Measurements from ENCODE around the gene TMEM150A. TPM values are rescaled to one million over a fixed set of nuclear protein-coding genes. Genes with fewer than 3 reads are reported as not detected.

The TMEM150A gene
- total and polyA plus RNA-seq, 2 of the 4 experiments (the other 2 are of a cell fraction) = 4.8 to 16.3 TPM

- peaks cover 3% of the 10 kb centered on the region; the same call in 1 of the 2 replicates for H3K9me1 ChIP-seq (ENCODE audit: insufficient read depth, low read length)
- H2BK120ac ChIP-seq (ENCODE audit: low read depth, low read length) = peak overlapping the region; percentile 71
- no peaks in the 10 kb centered on the region for H4K20me1 ChIP-seq (ENCODE audit: insufficient read depth, low read length)
- H3K4me1 ChIP-seq (ENCODE audit: control insufficient read depth, insufficient read depth, low read length) = peaks cover 17% of the 10 kb centered on the region; the same call in 1 of the 2 replicates
- H2BK20ac ChIP-seq (ENCODE audit: low read depth, low read length) = peak overlapping the region; percentile 52; the same call in 1 of the 2 replicates
- H3K4me3 ChIP-seq (ENCODE audit: insufficient read depth, low read depth, low read length) = no peak overlapping the region
- H2AK5ac ChIP-seq (ENCODE audit: low read depth, low read length) = no peak overlapping the region
- ATAC-seq (ENCODE audit: low read depth) (peak; percentile 59), DNase-seq (no peak)
- intact Hi-C loops (cut with micrococcal nuclease) (no loop called here), dilution Hi-C loops (cut with HindIII; ENCODE audit: low sequenced_read_pairs, unreplicated experiment) (no loop called here), in situ Hi-C loops (cut with MboI; ENCODE audit: low sequenced_read_pairs) (no loop called here)
- peak overlapping the region; percentile 68; the same call in 1 of the 2 replicates for H3K27ac ChIP-seq (ENCODE audit: insufficient read depth, low read length)
- CTCF ChIA-PET = interaction anchor here (0.5 to 1.1 kb wide), 4 partner anchors 12 to 391 kb away, joined by 3 to 4 read pairs (median 3); no protein-coding TSS in a partner anchor
- H4K91ac ChIP-seq (ENCODE audit: insufficient read depth, low read depth, low read length) = peak overlapping the region; percentile 57
- H3K9ac ChIP-seq (ENCODE audit: low read depth, low read length) = peak overlapping the region; percentile 13; the same call in 1 of the 2 replicates
- H3K79me1 ChIP-seq (ENCODE audit: low read depth in 1 of 2, low read length in 2 of 2) = no peaks in the 10 kb centered on the region
- peak overlapping the region; percentile 61; the same call in 1 of the 3 replicates for H2BK15ac ChIP-seq (ENCODE audit: low read depth, low read length)
- no peak for TF ChIP-seq MXI1 (IDR thresholded peaks at IDR 0.05; ENCODE audit: borderline replicate concordance, low read depth, low read length)
- no peak for TF ChIP-seq USF2 (IDR thresholded peaks at IDR 0.05; ENCODE audit: low read depth, low read length)
- no peak for TF ChIP-seq SMC3 (IDR thresholded peaks at IDR 0.05; ENCODE audit: low read depth, low read length)
- no peak for TF ChIP-seq FOS (IDR thresholded peaks at IDR 0.05; ENCODE audit: low read depth, low read length)
- TF ChIP-seq POLR2A (IDR thresholded peaks at IDR 0.05; ENCODE audit: low read depth, low read length) = no peak
- no peak for TF ChIP-seq ELK1 (IDR thresholded peaks at IDR 0.05; ENCODE audit: borderline replicate concordance, low read depth, low read length)
- no peak for TF ChIP-seq CHD1 (IDR thresholded peaks at IDR 0.05; ENCODE audit: low read depth, low read length)
- no peak for TF ChIP-seq BHLHE40 (IDR thresholded peaks at IDR 0.05; ENCODE audit: low read depth, low read length)
- TF ChIP-seq NFE2L2 (IDR thresholded peaks at IDR 0.05; ENCODE audit: low read depth, low read length) = no peak
- no peak for TF ChIP-seq CTCF (conservative IDR thresholded peaks at IDR 0.05; ENCODE audit: low read depth, low read length)
- no peak for TF ChIP-seq RCOR1 (IDR thresholded peaks at IDR 0.05; ENCODE audit: insufficient replicate concordance, low read length)
- no peak for TF ChIP-seq MAFK (IDR thresholded peaks at IDR 0.05; ENCODE audit: low read depth, low read length)
- no peak for TF ChIP-seq MAZ (IDR thresholded peaks at IDR 0.05; ENCODE audit: borderline replicate concordance, low read depth, low read length)
- peak overlapping the region; percentile 17 for H2AFZ ChIP-seq (replicated peaks; ENCODE audit: low read length, poor library complexity)
- 83% methylated on average over 5 of the region's 19 CpGs; no CpG with 5 or more reads in 1 of the 2 experiments for WGBS, 2 experiments (ENCODE audit: extremely low coverage in 2 of 2, insufficient read length in 1 of 2)
- peak overlapping the region; percentile 10 for H2AK9ac ChIP-seq (replicated peaks; ENCODE audit: low read depth, low read length, poor library complexity)
- H3K23ac ChIP-seq (ENCODE audit: low read depth, low read length) = no peak overlapping the region
- H3K4ac ChIP-seq (ENCODE audit: low read depth, low read length) = peak overlapping the region; percentile 47
- no peaks in the 10 kb centered on the region for H3K36me3 ChIP-seq (ENCODE audit: control insufficient read depth, insufficient read depth, low read length)
- BruUV-seq (replicated peaks) = no TSS peak
- no peaks in the 10 kb centered on the region for H3K27me3 ChIP-seq (ENCODE audit: control insufficient read depth, insufficient read depth, low read length)
- no peaks in the 10 kb centered on the region for H3K9me3 ChIP-seq (ENCODE audit: control insufficient read depth, insufficient read depth, low read length)
- POLR2A ChIA-PET (ENCODE audit: unreplicated experiment) = no interaction called here
- peak overlapping the region; percentile 16; the same call in 1 of the 2 replicates for H3K18ac ChIP-seq (ENCODE audit: low read depth, low read length)
- peak overlapping the region; percentile 65 to 66; a peak in 3 of 4 replicates for H4K8ac ChIP-seq (ENCODE audit: low read depth in 2 of 2, low read length in 2 of 2)
- no peak overlapping the region for H2BK5ac ChIP-seq (ENCODE audit: low read depth, low read length, poor library complexity, severe bottlenecking)
- peak overlapping the region; percentile 28; the same call in 1 of the 2 replicates for H3K14ac ChIP-seq (replicated peaks; ENCODE audit: low read depth, low read length)
- no peak overlapping the region for H3K56ac ChIP-seq (ENCODE audit: extremely low read depth, insufficient read depth, low read length)
- peak overlapping the region; percentile 26; the same call in 1 of the 2 replicates for H4K5ac ChIP-seq (ENCODE audit: low read depth, low read length)
- no peak overlapping the region for H3K4me2 ChIP-seq (ENCODE audit: low read depth, low read length)
These were observed 24.0 kb downstream of the TMEM150A start for GRCh38 chr2:85578243-85579180.

Data from IMR-90 (cell line).